Iris pigment epithelial cell (primary cell): ENCODE measurements around the gene SPOCK1.
A peak's percentile ranks its signal among the peaks of the same experiment; 100 is the strongest.

Experiments used
- DNase-seq: peaks from one replicate; pipeline ENCODE4 v3.0.0-alpha.2; 2011; ENCODE audit warnings: low read depth

The SPOCK1 gene

DNA sequence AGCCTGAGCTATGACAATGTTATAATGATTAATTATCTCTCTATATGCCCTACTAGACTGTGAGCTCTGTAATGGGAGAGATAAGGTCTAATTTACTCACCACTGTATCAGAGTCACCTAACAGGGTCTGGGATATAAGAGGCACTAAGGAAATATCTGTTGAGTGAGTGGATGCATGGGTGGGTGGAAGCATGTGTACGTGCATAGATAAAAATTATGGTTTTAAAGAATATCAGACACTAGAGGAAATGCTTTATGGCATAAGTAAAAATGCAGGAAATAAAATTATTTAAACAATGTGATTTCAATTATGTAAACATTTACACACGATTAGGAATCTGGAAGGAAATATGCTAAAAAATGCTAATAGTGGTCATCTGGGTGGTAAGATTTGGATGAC lies 137.8 kb downstream of the SPOCK1 start:
- DNase-seq, result peak; percentile 10

DNA sequence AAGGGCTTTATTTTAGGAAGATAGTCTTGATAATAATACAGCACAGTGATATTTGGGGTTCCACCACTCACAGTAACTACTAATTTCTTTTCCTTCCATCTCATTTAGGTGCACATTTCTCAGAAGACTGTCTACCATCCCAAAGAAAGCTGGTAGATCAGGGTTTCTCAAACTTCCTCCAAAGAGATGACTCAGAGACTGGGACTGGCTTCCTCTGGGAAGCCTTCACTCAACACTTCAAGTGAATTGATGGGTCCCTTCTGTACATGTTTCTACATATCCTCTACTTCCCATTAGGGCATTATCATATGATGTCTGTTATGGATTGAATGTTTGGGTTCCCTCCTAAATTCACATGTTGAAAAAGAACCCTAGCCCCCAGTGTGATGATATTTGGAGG lies 138.5 kb downstream of the SPOCK1 start:
- no peak for DNase-seq

DNA sequence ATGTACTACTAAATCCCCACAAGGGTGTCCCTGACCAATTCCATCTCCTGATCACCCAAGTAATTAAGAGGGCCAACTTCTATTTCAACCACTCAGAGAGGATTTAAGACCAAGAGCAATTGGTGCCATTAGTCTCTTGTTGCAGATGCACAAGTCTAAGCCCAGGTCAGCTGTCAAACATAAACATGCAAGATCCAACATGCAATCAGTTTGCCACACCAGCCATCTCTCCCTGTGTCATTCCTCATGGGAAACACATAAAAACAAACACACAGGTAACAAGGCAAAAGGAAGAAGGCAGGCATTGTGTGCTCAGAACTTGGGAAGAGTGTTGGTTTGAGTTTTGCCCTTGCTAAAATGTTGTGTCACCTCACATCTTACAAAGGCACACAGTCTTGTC lies 139.2 kb downstream of the SPOCK1 start:
- DNase-seq, result no peak

DNA sequence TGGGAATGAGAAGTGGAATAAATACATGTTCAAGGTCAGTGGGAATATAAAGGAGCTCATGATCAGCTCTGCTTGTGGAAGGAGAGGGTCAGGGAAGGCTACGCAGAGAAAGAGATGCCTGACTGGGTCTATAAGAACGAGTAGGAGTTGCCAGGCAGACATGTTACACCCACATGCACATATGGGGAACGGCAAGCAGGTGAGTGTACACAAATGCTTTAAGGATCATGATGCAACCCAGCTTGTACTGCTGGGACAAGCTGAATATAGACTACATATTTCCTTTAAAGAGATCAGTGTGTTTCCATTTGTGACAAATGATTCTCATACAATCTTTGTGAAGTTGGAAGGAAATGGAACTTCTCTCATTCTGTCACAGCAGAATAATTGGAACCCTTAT lies 141.7 kb downstream of the SPOCK1 start:
- no peak for DNase-seq

DNA sequence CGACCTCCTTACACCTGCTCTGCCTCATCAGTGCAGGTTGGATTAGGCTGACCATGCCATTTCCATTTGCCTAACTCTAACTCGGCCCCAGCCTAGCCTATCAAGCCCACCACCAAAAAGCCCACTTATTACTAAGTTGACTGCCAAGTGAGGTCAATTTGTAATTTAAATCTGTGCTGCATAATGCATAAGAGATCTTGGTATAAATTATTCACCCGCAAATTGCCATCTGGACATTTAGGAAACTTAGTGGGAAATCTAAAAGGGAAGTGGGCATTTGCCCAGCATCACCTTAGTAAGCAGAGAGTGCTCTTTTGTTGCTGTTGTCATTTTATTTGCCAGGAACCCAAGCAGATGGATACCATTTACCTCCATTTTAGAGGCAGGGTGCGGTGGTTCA lies 143.0 kb downstream of the SPOCK1 start:
- DNase-seq, result no peak

DNA sequence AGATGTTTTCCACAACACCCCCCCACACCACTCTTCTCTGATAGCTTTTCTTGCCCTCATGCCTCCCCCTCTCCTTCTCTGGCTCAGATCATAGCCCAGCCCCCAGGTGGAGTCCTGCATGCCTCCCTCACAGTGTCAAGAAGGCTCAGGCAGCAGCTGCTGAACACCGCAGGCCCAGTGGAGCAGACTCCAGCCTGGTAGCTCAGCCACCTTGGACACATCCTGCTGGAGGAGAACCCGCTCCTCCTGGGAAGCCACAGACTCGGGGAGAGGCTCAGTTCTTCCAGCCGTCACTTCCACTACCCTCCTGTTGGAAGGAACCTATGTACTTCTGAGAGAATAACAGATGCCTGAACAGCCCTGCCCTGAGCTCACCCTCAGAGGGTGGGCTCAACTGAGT lies 143.4 kb downstream of the SPOCK1 start:
- DNase-seq, result no peak

DNA sequence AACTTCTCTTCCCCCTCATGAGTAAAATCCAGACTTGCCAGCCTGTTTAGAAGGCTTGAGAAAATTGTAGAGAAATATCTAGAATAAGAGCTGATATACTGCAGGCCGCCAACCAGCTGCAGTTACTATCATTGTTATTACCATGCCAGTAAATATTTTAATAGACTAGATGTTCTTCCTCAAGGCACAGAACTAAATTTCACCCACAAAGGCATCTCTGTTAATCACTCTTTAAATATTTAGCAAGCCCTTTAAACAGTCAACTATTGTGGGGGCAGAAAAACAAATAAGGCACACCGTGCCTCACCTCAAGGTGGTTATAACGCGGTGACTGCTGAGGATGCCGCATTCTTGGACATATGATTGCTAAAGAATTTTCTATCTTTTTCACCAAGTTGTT lies 147.0 kb downstream of the SPOCK1 start:
- no peak for DNase-seq

DNA sequence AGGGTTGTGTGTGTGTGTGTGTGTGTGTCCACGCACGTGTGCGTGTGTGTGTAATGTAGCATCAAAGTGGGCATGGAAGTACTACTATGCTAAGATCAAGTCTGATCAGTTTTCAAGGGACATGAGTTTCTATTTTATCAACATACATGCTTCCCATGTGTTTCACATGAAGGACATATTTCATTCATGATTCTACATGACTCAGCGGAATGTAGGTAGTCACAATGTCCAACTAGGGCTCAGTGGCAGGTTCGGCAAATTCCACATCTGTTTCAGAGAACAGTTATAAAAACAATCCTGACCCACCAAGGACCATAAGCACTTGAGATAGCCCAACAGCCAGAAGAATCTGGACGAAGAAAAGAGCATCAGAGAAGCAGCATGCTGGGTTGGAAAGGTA lies 148.3 kb downstream of the SPOCK1 start:
- DNase-seq, result no peak

DNA sequence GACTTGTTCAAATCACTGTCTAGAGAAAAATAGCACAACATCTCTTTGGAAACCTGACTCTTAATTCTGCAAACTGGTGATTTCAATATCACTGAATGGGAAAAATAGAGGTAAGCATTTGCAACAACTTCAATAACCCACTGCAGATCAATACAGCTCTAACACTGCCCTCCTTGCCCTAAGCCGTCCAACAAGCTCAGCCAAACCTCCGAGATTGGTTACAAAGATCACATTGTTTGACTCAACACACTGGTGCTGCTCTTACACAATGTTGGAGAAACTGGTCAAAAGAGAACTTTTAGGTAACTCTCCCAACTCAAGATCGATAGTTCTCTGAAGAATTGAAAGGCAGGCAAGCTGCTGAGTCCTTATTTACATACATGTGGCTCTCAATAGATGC lies 150.4 kb downstream of the SPOCK1 start:
- no peak for DNase-seq

DNA sequence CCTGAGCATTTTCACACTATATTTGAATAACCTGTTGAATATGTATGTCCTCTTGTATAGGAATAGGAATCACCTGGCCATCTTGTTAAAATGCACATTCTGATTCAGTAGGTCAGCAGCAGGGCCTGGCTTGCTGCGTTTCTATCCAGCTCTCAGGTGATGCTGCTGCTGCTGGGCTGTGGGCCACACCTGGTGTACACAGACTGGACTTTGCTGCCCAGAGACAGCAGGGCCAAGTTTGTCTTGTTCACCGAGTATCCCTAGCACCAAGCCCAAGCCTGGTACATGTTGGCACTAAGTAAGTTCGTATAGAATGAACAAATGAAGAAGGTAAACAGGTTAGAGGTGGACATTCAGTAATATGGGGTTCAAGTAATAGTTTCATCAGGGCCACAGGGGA lies 151.3 kb downstream of the SPOCK1 start:
- no peak for DNase-seq

DNA sequence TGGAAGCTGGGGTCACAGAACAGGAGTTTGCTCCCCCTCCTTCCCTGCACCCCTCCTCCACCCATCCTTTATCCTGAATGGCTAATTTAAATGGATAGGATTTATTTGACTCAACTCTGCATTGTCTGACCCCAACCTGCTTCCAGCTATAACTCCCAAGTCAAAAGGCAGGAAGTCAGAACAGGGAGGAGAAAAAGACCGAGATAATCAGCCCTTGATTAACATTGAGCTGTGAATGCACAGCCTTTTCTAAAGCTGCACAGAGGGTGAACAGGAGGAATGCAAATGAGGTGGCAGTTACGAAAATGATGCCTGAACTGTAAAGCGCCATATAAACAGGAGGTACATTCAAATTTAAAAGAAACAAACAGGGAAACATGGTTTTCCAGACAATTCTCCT lies 152.8 kb downstream of the SPOCK1 start:
- DNase-seq, result no peak

DNA sequence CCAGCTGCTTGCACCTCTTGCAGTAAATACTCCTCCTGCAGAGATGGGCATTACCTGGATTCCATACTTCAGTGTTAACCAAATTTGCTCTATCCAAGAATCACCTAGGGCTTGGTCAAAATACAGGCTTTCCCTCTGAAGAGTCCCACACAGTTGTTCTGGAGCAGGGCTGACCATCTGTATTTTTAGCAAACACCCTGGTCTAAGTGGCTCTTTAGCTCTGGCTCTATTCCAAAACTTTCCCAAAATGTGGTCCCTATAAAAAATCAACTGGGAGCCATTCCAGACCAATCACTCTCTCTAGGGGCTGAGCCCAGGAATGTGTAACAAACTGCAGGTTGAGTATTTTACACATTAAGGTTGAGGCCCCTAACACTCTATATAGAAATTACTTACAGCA lies 153.7 kb downstream of the SPOCK1 start:
- DNase-seq, result no peak

DNA sequence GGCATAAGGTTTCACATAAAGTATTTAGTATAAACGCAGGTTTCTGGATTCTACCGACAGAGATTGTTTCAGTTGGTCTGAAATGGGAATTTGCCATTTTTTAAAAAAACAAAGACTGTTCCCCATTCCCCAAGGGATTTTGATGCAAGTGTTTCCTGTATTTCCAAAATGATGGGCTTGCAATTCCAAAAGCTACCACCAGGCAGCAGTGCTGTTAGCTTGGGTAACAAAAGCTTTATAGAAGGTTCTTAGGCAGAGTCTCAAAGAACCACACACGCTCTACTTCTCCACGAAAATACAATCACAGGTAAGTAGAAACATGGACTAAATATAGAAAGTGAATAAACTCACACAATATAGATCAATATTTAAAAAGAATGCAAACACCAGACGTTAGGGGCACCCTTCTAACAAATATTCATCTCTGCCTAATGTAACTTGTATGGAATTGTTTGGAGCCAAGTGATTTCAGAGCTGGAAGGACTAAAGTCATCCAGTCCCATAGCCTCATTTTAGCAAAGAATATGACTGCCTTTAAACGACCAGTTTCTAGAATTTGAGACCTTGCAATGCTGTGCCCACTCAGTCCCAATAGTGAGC lies 154.3 kb downstream of the SPOCK1 start:
- peak; percentile 53 for DNase-seq

DNA sequence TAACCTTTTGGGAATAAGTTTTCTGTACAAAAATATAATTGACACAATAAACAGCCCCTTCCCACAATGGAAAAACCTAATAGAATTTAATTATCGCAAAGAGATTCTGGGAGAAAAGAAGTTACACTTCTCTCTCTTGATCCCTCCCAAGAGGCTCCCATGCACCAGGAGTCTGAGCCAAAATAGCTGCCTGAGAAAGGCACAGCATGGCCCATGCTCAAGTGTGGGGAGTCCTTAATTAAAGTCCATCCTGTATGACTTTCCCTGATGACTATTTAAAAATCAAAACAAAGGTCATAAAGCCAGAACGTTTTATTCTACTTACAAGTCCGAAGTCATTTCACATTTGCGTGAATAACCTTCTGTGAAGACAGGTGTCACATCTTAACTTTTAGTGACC lies 155.1 kb downstream of the SPOCK1 start:
- no peak for DNase-seq

DNA sequence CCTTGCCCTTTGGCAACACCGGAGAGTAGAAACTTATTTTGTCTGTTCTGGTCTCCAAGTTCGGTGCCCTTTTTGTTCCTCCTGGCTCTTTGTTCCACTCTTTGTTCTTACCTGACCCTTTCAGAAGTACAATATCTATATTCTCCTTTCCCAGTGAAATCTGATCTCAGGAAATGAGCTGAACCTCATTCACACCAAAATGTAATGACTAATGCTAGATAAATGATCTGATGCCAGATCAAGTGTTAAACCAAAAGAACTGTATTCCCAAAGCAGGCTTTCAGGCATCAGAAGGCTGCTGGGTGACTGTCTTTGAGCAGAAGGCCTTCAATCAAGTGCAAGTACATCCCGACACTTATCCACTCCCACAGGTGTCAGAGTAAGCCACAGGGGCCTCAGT lies 156.4 kb downstream of the SPOCK1 start:
- DNase-seq, result peak; percentile 12

DNA sequence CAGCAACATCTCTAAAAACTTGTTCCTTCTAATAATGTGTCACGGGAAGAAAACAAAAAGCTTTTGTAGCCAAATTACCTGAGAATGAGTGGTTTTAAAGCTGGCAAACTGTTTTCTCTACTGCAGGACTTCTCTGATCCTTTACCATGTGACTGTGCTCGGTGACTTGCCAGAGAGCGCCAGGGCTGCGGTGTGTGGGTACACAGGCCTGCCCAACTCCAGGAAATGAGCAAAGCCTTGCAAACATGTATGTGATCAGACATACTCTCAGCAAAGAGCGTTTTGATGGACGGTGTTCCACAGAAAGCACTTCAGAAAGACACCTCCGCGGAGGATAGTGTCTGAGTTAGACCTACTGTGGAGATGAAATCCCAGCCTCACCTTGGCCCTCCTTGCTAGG lies 157.3 kb downstream of the SPOCK1 start:
- no peak for DNase-seq

DNA sequence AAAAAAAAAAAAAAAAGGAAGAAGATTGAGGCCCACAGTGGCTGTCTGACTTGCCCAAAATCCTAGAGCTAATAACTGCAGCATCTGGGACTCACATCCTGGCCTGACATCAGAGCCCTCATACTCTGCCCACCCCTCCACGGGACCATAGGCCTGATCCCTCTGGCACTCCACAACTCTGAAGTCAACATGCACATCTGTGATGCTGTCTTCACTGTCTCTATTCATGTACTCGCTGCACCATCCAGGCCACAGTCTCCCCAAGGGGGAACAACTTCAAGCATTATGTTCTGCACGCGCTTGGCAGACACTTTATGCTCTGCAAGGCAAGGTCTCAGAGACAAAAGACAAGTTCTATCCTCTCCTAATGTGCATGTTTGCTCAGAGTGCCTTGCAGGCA lies 158.2 kb downstream of the SPOCK1 start:
- DNase-seq, result no peak

DNA sequence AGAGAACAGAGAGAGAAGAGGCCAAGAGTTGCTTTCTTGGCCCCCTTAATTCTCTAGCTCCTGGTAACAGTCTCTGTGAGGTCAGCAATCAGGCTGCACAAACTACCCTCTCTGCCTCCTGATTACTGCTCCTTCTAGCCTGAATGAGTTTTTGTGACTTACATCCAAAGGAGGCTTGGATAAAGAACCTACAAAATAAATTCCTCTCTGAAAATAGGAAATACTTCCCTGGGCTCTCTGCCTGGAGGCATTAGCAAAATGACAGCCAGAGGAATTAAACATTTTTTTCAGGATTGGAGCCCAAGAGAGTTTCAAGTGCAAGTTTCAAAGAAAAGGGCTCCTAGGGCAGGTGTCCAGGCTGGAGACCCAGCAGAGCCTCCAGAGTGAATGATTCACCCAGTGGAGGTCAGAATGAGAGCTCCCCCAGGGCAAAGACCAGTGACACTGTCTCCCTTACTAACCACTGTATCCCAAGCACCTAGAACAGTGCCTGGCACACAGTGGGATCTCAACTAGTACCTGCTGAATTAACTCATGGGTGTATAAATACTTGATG lies 162.5 kb downstream of the SPOCK1 start:
- no peak for DNase-seq

DNA sequence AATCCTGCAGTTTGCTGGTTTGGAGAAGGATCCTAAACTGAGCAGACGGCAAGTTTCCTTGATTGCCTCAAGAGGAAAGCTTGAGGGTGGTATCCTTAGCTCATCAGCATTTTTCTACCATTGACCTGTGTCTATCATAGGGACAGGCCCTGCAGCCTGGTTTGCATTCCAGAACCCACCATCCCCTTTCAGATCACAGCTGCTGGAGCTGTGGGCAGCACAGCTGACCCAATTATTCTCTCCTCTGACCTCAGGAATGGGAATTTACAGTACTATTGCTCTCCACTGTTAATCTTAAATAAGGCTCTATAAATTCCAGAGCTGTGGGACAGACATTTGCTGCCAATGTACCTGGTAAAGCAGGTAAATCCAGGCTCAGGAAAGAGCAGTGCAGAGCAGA lies 163.0 kb downstream of the SPOCK1 start:
- DNase-seq, result no peak

DNA sequence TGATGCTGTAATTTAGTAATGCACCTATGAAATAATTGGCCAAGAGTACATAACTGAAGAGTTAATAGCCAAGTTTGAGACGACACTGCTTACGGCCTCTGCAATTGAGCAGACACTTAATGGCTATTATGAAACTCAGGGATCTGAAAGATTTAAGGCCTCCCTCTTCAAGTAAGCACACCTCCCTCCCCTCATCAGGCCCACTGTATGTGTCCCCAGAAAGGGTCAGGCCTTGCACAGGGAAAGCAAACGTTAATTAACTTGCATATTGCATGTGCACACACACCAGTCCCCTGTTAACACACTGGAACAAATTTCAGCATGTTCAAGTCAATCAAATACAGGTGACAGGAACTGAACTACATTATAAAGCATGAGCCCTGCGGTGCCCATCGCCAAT lies 163.6 kb downstream of the SPOCK1 start:
- DNase-seq, result no peak

DNA sequence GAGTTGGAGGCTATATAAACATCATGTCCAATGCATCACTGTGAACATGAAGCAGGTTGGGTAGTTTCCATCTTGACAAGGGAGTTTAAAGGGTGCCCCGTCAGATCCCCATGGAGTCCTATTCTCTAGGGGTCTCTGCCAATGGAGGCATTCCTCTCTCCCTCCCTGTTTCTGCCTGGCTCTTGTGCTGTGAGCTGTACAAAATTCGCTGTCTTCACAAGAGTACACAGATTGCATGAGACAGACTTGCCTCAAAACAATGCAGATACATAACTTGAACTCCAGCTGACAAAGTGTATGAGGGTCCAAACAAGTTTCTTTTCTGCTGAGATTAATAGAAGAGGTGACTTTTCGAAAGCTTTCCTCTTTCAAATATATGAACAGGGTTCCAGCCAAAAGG lies 165.2 kb downstream of the SPOCK1 start:
- no peak for DNase-seq

DNA sequence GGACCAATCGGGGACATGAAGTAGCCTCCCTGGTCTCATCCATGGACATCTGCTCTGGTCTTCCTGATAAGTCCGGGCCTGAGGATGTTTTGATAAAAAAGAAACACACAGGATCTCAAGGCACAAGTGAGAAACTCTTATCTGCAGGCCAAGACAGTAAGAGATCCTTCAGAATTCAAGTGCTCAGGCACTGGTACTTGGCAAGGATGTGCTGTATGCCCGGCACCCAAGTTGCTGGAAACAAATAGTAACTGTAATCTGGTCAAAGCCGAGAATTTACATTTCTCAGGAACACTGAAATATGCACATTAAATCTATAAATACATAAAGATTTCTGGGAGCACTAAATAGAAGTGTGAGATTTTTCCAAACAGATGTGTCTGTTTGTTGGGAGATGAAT lies 165.7 kb downstream of the SPOCK1 start:
- DNase-seq, result no peak

DNA sequence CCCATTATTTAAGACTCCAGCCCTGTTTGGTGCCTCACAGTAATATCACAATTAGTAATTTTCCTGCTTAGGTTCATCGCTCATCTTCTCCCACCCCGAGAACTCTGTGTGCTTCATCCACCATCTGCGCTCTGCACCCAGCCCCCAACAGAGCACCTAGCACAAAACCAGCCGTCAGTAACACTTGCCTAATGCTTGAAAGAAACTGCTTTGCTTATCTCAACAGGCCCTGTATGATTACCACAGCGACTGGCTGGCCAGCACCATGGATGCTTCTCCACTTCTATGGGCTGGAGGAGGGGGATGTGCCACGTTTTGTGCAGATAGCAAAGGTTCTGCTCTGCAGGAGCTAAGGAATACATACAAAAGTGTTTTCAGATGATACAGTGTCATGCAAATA lies 166.8 kb downstream of the SPOCK1 start:
- DNase-seq, result no peak

DNA sequence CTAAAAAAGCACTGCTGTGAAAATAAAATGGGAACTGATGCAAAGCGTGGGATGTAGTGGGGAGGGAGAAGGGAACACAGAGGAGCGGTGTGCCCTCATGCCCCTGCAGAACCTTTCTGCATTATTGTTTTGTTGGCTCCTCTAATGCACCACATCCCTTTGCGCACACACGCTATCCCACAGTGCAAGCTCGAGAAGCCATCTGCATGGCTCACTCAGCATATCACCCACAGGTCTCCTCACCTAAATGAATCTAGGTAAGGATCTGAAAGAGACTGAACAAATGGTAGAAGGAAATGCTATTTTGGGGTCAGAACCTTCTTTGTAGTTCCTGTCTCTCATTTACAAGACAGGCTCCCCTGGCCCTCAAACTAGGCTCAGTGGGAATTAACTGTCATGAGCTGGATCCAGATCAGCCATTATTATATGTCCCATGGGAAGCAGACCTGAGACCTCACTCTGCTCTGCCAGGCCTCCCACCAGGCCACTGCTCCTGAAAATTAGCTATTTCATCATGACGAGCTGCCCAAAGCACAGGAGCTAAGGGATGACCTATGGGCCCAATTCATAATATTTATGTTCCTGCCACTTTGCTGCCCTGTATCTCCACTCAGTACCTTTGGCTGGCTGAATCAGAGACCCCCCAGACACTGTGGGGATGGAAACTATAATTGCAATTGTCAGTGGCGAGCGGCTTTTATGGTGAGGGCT lies 169.4 kb downstream of the SPOCK1 start:
- DNase-seq, result no peak
